HG03108 (cell line): Measurements from ENCODE around the gene TRPC4AP.
"Not testable (repeated sequence)": the region's sequence is repeated elsewhere in the genome, so short reads cannot be mapped to it uniquely, and the experiment has no call there.

Experiments used
- ATAC-seq: cut with Tn5 transposase; IDR thresholded peaks from one replicate; pipeline ENCODE4 v1.9.1; 2021; ENCODE audit warnings: moderate library complexity; ENCODE audit not compliant: unreplicated experiment

Gene TRPC4AP

GRCh38 chr20:35092524-35093266, at the start of gene TRPC4AP:
Gene TRPC4AP (minus strand): TSS chr20:35092807. CDS start chr20:35092781, 26 bp downstream.
- ATAC-seq: peak; percentile 91

GRCh38 chr20:35135867-35136586, 43.4 kb upstream of the TRPC4AP start:
- no peak for ATAC-seq

- no peak for ATAC-seq
Measured at GRCh38 chr20:35134880-35135279, 42.3 kb upstream of the TRPC4AP start.

GRCh38 chr20:35134472-35134871, 41.9 kb upstream of the TRPC4AP start:
- no peak for ATAC-seq

GRCh38 chr20:35133735-35134134, 41.1 kb upstream of the TRPC4AP start:
- ATAC-seq: no peak

GRCh38 chr20:35133031-35133430, 40.4 kb upstream of the TRPC4AP start:
- ATAC-seq: no peak

- no peak for ATAC-seq
Measured at GRCh38 chr20:35131934-35132333, 39.3 kb upstream of the TRPC4AP start.

- ATAC-seq: no peak
Measured at GRCh38 chr20:35129647-35130069, 37.1 kb upstream of the TRPC4AP start.

GRCh38 chr20:35125753-35126152, 33.1 kb upstream of the TRPC4AP start:
- no peak for ATAC-seq

GRCh38 chr20:35122756-35123405, 30.3 kb upstream of the TRPC4AP start:
- no peak for ATAC-seq

- no peak for ATAC-seq
Measured at GRCh38 chr20:35121186-35121585, 28.6 kb upstream of the TRPC4AP start.

GRCh38 chr20:35120012-35120701, 27.6 kb upstream of the TRPC4AP start:
- ATAC-seq: no peak

- ATAC-seq: no peak
Measured at GRCh38 chr20:35117629-35118028, 25.0 kb upstream of the TRPC4AP start.

GRCh38 chr20:35117196-35117595, 24.6 kb upstream of the TRPC4AP start:
- ATAC-seq: no peak

- ATAC-seq: no peak
Measured at GRCh38 chr20:35116258-35116657, 23.7 kb upstream of the TRPC4AP start.

GRCh38 chr20:35115606-35116005, 23.0 kb upstream of the TRPC4AP start:
- ATAC-seq: no peak

GRCh38 chr20:35112276-35112675, 19.7 kb upstream of the TRPC4AP start:
- not testable (repeated sequence) for ATAC-seq

- ATAC-seq: no peak
Measured at GRCh38 chr20:35111141-35111888, 18.7 kb upstream of the TRPC4AP start.

GRCh38 chr20:35108921-35109320, 16.3 kb upstream of the TRPC4AP start:
- no peak for ATAC-seq

GRCh38 chr20:35106827-35107380, 14.3 kb upstream of the TRPC4AP start:
- ATAC-seq: no peak
